HEK293T (cell line): Measurements from ENCODE around the gene SGSM1.
A peak's percentile ranks its signal among the peaks of the same experiment; 100 is the strongest.

ENCODE experiments used
- CTCF ChIA-PET: fragments of 350-600 bp; formaldehyde crosslinking; extraction: SDS; loops from one replicate; lab custom pipeline; 2021; ENCODE audit warnings: antibody characterized with exemption, inconsistent platforms; lab: Yijun Ruan, JAX
- POLR2A ChIA-PET: fragments of 350-600 bp; formaldehyde crosslinking; extraction: SDS; loops from one replicate; lab custom pipeline; 2020; ENCODE audit warnings: antibody characterized with exemption, inconsistent platforms; lab: Yijun Ruan, JAX
- DNase-seq: peaks from one replicate; pipeline ENCODE4 v3.0.0; 2012; ENCODE audit warnings: mixed read lengths; ENCODE audit errors: extremely low spot score
- ARNT ChIP-seq: fragments of 450-650 bp; IDR thresholded peaks from 2 replicates; pipeline ENCODE4 v1.6.1; 2017; ENCODE audit warnings: mild to moderate bottlenecking
- BHLHE40 ChIP-seq: fragments of 450-650 bp; IDR thresholded peaks from 2 replicates; pipeline ENCODE4 v1.6.1; 2016; ENCODE audit warnings: mild to moderate bottlenecking, moderate library complexity, borderline replicate concordance
- CTBP1 ChIP-seq: fragments of 450-650 bp; IDR thresholded peaks from 2 replicates; pipeline ENCODE4 v1.6.1; 2016; ENCODE audit warnings: borderline replicate concordance
- ELF4 ChIP-seq: fragments of 450-650 bp; IDR thresholded peaks from 2 replicates; pipeline ENCODE4 v1.6.1; 2017; ENCODE audit warnings: antibody characterized with exemption
- FOXA1 ChIP-seq: fragments of 450-650 bp; IDR thresholded peaks from 2 replicates; pipeline ENCODE4 v1.6.1; 2016; ENCODE audit warnings: mild to moderate bottlenecking
- FOXK2 ChIP-seq: fragments of 450-650 bp; IDR thresholded peaks from 2 replicates; pipeline ENCODE4 v1.6.1; 2016; ENCODE audit warnings: mild to moderate bottlenecking
- FOXM1 ChIP-seq: fragments of 450-650 bp; IDR thresholded peaks from 2 replicates; pipeline ENCODE4 v1.6.1; 2017; ENCODE audit warnings: mild to moderate bottlenecking, borderline replicate concordance
- HDGF ChIP-seq: fragments of 450-650 bp; IDR thresholded peaks from 2 replicates; pipeline ENCODE4 v1.6.1; 2017; ENCODE audit warnings: antibody characterized with exemption, borderline replicate concordance
- L3MBTL2 ChIP-seq: fragments of 450-650 bp; conservative IDR thresholded peaks from 2 replicates; pipeline ENCODE4 v1.6.1; 2016; ENCODE audit warnings: mild to moderate bottlenecking
- LEF1 ChIP-seq: fragments of 450-650 bp; IDR thresholded peaks from 2 replicates; pipeline ENCODE4 v1.6.1; 2017; ENCODE audit warnings: mild to moderate bottlenecking, borderline replicate concordance
- NFRKB ChIP-seq: fragments of 450-650 bp; IDR thresholded peaks from 2 replicates; pipeline ENCODE4 v1.6.1; 2016; ENCODE audit warnings: mild to moderate bottlenecking, moderate library complexity
- SP1 ChIP-seq: fragments of 450-650 bp; IDR thresholded peaks from 2 replicates; pipeline ENCODE4 v1.6.1; 2017
- SUZ12 ChIP-seq: fragments of 450-650 bp; IDR thresholded peaks from 2 replicates; pipeline ENCODE4 v1.6.1; 2016; ENCODE audit warnings: mild to moderate bottlenecking
- TARDBP ChIP-seq: fragments of 450-650 bp; IDR thresholded peaks from 2 replicates; pipeline ENCODE4 v1.6.1; 2016
- ZNF384 ChIP-seq: fragments of 450-650 bp; IDR thresholded peaks from 2 replicates; pipeline ENCODE4 v1.6.1; 2016

SGSM1 gene

DNA sequence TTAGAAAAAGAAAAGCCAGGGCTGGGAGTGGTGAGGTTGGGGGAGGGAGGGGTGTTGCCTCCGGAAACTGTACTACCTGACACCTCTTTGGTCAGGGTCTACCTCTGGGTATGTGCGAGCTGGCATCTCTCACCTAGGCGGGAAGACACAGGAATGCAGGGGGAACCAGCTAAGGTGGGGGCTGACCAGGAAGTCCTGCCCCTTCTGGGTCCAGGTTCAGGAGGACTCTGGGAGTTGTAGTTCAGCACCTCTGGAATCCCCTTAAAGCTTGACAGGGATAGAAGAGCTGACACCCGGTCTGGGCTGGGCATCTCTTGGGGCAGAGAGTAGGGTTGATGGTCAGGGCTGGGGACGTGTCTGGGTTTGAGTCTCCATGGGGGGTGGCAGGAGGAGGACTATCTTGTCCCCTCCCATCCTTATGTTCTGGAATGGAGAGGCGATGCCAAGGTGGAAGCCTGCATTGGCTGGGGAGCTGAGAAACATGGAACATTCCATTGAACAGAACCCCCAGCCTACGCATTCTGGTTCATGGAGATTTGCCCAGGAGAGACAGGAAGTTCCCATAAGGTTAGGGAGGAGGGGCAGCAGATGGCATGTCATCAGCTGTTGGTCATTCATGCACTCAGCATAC, 144.4 kb downstream of the SGSM1 start:
- POLR2A ChIA-PET: interaction anchor here (1.3 kb wide), 1 partner anchor 81 kb away, joined by 4 read pairs; no protein-coding TSS in a partner anchor
- CTCF ChIA-PET: interaction anchor here (0.9 to 2.0 kb wide), 3 partner anchors 12 to 100 kb away, joined by 3 to 6 read pairs (median 3); no protein-coding TSS in a partner anchor
- peak; percentile 56 for DNase-seq
- TF ChIP-seq ARNT (no peak), FOXK2 (no peak), FOXM1 (no peak), ELF4 (no peak; the same call in 1 of the 2 replicates), NFRKB (no peak), SUZ12 (no peak), FOXA1 (no peak), ZNF384 (no peak), BHLHE40 (no peak), LEF1 (no peak), SP1 (no peak), TARDBP (no peak)

DNA sequence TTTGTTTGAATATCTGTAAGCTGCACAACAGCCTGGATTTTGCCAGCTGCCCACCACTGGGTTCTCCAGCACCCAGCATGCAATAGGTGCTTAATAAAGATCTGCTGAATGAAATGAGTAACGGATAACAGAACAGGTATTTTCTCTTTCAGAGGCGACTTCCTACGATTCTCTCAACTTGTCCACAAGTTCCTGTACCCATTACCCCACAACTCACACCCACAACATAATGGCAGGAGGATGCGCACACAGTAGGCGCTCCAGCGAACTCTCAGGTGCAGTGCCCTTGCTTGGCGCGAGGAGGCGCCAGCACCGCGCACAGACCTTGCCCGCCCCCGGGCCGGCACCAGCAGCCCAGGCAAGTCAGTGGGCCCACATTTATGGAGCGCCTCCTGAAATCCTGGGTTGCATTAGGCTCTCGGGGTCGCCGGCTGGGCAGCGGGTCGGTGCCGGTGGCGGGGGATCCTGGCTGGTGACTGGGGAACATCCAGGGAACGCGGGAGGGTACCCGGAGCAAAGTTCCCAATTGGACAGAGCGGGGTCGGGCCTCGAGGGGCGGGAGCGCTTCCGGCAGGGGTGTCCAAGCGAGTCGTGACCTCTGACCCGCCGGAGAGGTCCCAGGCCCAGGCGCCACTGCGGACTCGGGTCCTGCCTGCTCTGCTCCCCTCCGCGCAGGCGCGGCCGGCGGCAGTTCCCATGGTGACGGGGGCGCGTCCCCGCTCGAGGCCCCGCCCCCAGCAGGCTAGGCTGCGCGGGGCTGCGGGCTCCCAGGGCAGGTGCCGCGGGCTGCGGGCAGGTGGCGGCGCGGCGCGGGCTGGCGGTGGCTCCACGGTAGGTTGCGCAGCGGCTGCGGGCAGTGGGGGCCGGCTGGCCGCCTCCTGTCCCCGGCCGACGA, 146.2 kb downstream of the SGSM1 start, which contains the start of gene KIAA1671:
Gene KIAA1671 (plus strand): TSS at position 775 of the 895 bp plus-strand sequence. CDS start 75,284 bp downstream, outside the sequence.
- ChIA-PET CTCF (interaction anchor here (1.3 to 2.0 kb wide), 2 partner anchors 97 to 99 kb away, joined by 3 to 6 read pairs; no protein-coding TSS in a partner anchor), POLR2A (interaction anchor here (1.0 kb wide), 2 partner anchors 44 to 96 kb away, joined by 3 to 4 read pairs; no protein-coding TSS in a partner anchor)
- DNase-seq: peak; percentile 99
- TF ChIP-seq LEF1 (peak; percentile 83; the same call in 1 of the 2 replicates), ELF4 (no peak), FOXM1 (peak; percentile 54; the same call in 1 of the 2 replicates)

- ChIA-PET POLR2A (interaction anchor here (0.7 to 1.5 kb wide), 5 partner anchors 12 to 95 kb away, joined by 3 to 4 read pairs (median 3); no protein-coding TSS in a partner anchor), CTCF (no interaction called here)
- peak; percentile 75 for DNase-seq
- TF ChIP-seq CTBP1 (no peak), FOXM1 (no peak), L3MBTL2 (peak; percentile 77)
Observed at GRCh38 chr22:24952837-24953383, 146.9 kb downstream of the SGSM1 start.

- POLR2A ChIA-PET: interaction anchor here (0.7 to 1.5 kb wide), 5 partner anchors 12 to 94 kb away, joined by 3 to 4 read pairs (median 3); no protein-coding TSS in a partner anchor
- TF ChIP-seq ARNT (no peak), HDGF (no peak), L3MBTL2 (peak; percentile 84)
- CTCF ChIA-PET: no interaction called here
- DNase-seq: no peak
Observed at GRCh38 chr22:24953384-24954113, 147.5 kb downstream of the SGSM1 start.

- no peak for DNase-seq
- CTCF ChIA-PET: no interaction called here
- TF ChIP-seq ZNF384 (no peak), HDGF (no peak)
- POLR2A ChIA-PET: interaction anchor here (1.2 to 1.5 kb wide), 2 partner anchors 11 to 61 kb away, joined by 3 read pairs; no protein-coding TSS in a partner anchor
Observed at GRCh38 chr22:24954114-24954463, 148.1 kb downstream of the SGSM1 start.

GRCh38 chr22:24954856-24955255, 148.8 kb downstream of the SGSM1 start:
- ChIA-PET POLR2A (no interaction called here), CTCF (no interaction called here)
- no peak for DNase-seq
- TF ChIP-seq SUZ12 (no peak), FOXA1 (no peak), LEF1 (no peak), ARNT (no peak), NFRKB (no peak), HDGF (no peak), TARDBP (no peak), FOXM1 (no peak), SP1 (no peak), BHLHE40 (no peak), L3MBTL2 (no peak)

- ChIA-PET CTCF (no interaction called here), POLR2A (no interaction called here)
- DNase-seq: no peak
- TF ChIP-seq TARDBP (no peak), SUZ12 (no peak), CTBP1 (no peak), FOXA1 (no peak), ZNF384 (no peak), HDGF (no peak), FOXM1 (no peak), NFRKB (no peak), BHLHE40 (no peak)
Observed at GRCh38 chr22:24957043-24957442, 151.0 kb downstream of the SGSM1 start.
